HG03558 (cell line): ENCODE data around the gene PDF.
"Not testable (repeated sequence)": the region's sequence is repeated elsewhere in the genome, so short reads cannot be mapped to it uniquely, and the experiment has no call there.

Experiments
- ATAC-seq: cut with Tn5 transposase; IDR thresholded peaks from one replicate; pipeline ENCODE4 v1.9.1; 2021; ENCODE audit warnings: moderate number of reproducible peaks; ENCODE audit not compliant: unreplicated experiment; ENCODE audit errors: extremely low read depth

Gene PDF

GRCh38 chr16:69318911-69319289 is 11.5 kb downstream of the PDF start:
- no peak for ATAC-seq

- no peak for ATAC-seq
These were observed 12.0 kb downstream of the PDF start for GRCh38 chr16:69318177-69318910.

GRCh38 chr16:69316595-69317034 is 13.8 kb downstream of the PDF start:
- ATAC-seq: no peak

- ATAC-seq: no peak
These were observed 14.7 kb downstream of the PDF start for GRCh38 chr16:69315486-69316311.

- ATAC-seq: no peak
These were observed 15.9 kb downstream of the PDF start for GRCh38 chr16:69314534-69314933.

- no peak for ATAC-seq
These were observed 16.9 kb downstream of the PDF start for GRCh38 chr16:69313469-69313868.

- peak; percentile 18 for ATAC-seq
These were observed 18.6 kb downstream of the PDF start for GRCh38 chr16:69311533-69312387.

GRCh38 chr16:69310653-69311532 is 19.5 kb downstream of the PDF start, which contains the start of gene VPS4A:
Gene VPS4A, plus strand, starts transcription at chr16:69311350. Its CDS starts 162 bp downstream, at chr16:69311512.
- peak; percentile 86 for ATAC-seq

GRCh38 chr16:69309316-69309715 is 21.1 kb downstream of the PDF start:
- ATAC-seq: no peak

- no peak for ATAC-seq
These were observed 22.5 kb downstream of the PDF start for GRCh38 chr16:69307856-69308255.

- ATAC-seq: no peak
These were observed 23.3 kb downstream of the PDF start for GRCh38 chr16:69307091-69307490.

- ATAC-seq: no peak
These were observed 24.4 kb downstream of the PDF start for GRCh38 chr16:69306031-69306430.

- no peak for ATAC-seq
These were observed 28.1 kb downstream of the PDF start for GRCh38 chr16:69302301-69302700.

- no peak for ATAC-seq
These were observed 28.5 kb downstream of the PDF start for GRCh38 chr16:69301861-69302260.

GRCh38 chr16:69301187-69301586 is 29.2 kb downstream of the PDF start:
- no peak for ATAC-seq

GRCh38 chr16:69298261-69298660 is 32.1 kb downstream of the PDF start:
- no peak for ATAC-seq

GRCh38 chr16:69296771-69297170 is 33.6 kb downstream of the PDF start:
- ATAC-seq: not testable (repeated sequence)

GRCh38 chr16:69294051-69294450 is 36.3 kb downstream of the PDF start:
- no peak for ATAC-seq

- no peak for ATAC-seq
These were observed 37.0 kb downstream of the PDF start for GRCh38 chr16:69293401-69293800.

- ATAC-seq: not testable (repeated sequence)
These were observed 38.7 kb downstream of the PDF start for GRCh38 chr16:69291657-69292056.
